ENCODE measurements around the gene NAA15. TPM values are rescaled to one million over a fixed set of nuclear protein-coding genes. Genes with fewer than 3 reads are reported as not detected.

Gene NAA15
- total and polyA plus RNA-seq, 2 of the 8 experiments (the other 6 are each of a cell fraction or from before 2014, with no cell fraction given), result 9.7 to 124 TPM

- Histone ChIP-seq H2BK120ac (replicated peaks; ENCODE audit: low read depth, low read length) (no peak overlapping the region), H3K4me3 (ENCODE audit: extremely low read depth in 1 of 4, insufficient read depth in 2 of 4, low read depth in 3 of 4, low read length in 4 of 4) (peak overlapping the region; percentile 49 to 65 (median 54)), H3K4ac (replicated peaks; ENCODE audit: insufficient read length, low read depth, low read length) (no peak overlapping the region), H3K18ac (ENCODE audit: extremely low read depth, low read length) (no peak overlapping the region), H2AK5ac (ENCODE audit: low read depth, low read length) (no peak overlapping the region), H4K20me1 (replicated peaks in 1 of 2; ENCODE audit: control insufficient read depth in 1 of 2, insufficient read depth in 2 of 2, low read length in 2 of 2) (no peaks in the 10 kb centered on the region), H2BK20ac (ENCODE audit: low read length) (no peak overlapping the region), H2AFZ (ENCODE audit: low read length) (peak overlapping the region; percentile 93), H3K36me3 (ENCODE audit: control insufficient read depth in 2 of 4, insufficient read depth in 4 of 4, low read length in 3 of 4) (no peaks in the 10 kb centered on the region), H4K5ac (ENCODE audit: insufficient read length, low read depth, low read length) (no peak overlapping the region), H3K9me3 (ENCODE audit: insufficient read depth in 2 of 2, low read depth in 1 of 2, low read length in 1 of 2) (no peaks in the 10 kb centered on the region), H2BK12ac (ENCODE audit: low read depth, low read length) (no peak overlapping the region), H4K8ac (ENCODE audit: extremely low read depth, insufficient read depth, low read length) (no peak overlapping the region), H3K23me2 (ENCODE audit: low read depth, low read length) (peaks cover 9% of the 10 kb centered on the region), H3K79me2 (ENCODE audit: control insufficient read depth in 1 of 2, insufficient read depth in 2 of 2, low read length in 2 of 2) (no peaks in the 10 kb centered on the region), H2BK5ac (ENCODE audit: low read depth, low read length) (no peak overlapping the region), H3K79me1 (ENCODE audit: low read depth, low read length) (no peaks in the 10 kb centered on the region), H3K56ac (replicated peaks; ENCODE audit: insufficient read length, low read depth, low read length) (no peak overlapping the region), H3K23ac (ENCODE audit: insufficient read length) (no peak overlapping the region), H3K27ac (ENCODE audit: low read depth, low read length) (no peak overlapping the region), H3K4me2 (ENCODE audit: insufficient read depth in 1 of 2, low read depth in 2 of 2, low read length in 2 of 2) (peak overlapping the region; percentile 85 to 93), H3K9ac (replicated peaks in 1 of 4; ENCODE audit: extremely low read depth in 1 of 4, low read depth in 3 of 4, low read length in 3 of 4) (0 out of 7 replicates have a peak overlapping the region, but pooled peaks of 1 of the 4 experiments have one; percentile 19), H3K4me1 (replicated peaks in 1 of 4; ENCODE audit: control insufficient read depth in 3 of 4, insufficient read depth in 4 of 4, low read length in 3 of 4) (peaks cover 2 to 5% (median 4%) of the 10 kb centered on the region in 4 experiments; a peak in 5 of 7 replicates), H3K27me3 (replicated peaks in 1 of 4; ENCODE audit: control insufficient read depth in 3 of 4, extremely low read depth in 1 of 4, insufficient read depth in 3 of 4, low read length in 3 of 4) (peaks cover 5 to 35% (median 25%) of the 10 kb centered on the region in 4 experiments), H3K14ac (ENCODE audit: insufficient read length) (no peak overlapping the region), H4K91ac (replicated peaks; ENCODE audit: insufficient read length, low read length) (no peak overlapping the region), H2BK15ac (ENCODE audit: low read length) (no peak overlapping the region)
- ChIA-PET CTCF (ENCODE audit: partially characterized antibody) (interaction anchor here (1.0 to 4.8 kb wide), 4 partner anchors 9 to 179 kb away, joined by 3 to 34 read pairs (median 6); no protein-coding TSS in a partner anchor), POLR2A (ENCODE audit: partially characterized antibody) (interaction anchor here (1.3 to 1.4 kb wide), 2 partner anchors 22 to 101 kb away, joined by 3 read pairs; partner anchors contain the start of gene NAA15)
- DNase-seq (ENCODE audit: low read depth in 1 of 2, low spot score in 2 of 2), result peak in 1 of 2 experiments; percentile 61
- no peak for FAIRE-seq
- 6% methylated on average over 40 of the region's 40 CpGs; no CpG with 5 or more reads in 1 of the 2 experiments for WGBS, 2 experiments (ENCODE audit: extremely low coverage in 1 of 2, insufficient coverage in 1 of 2, insufficient read length in 1 of 2, insufficient replicate concordance in 2 of 2, low coverage in 1 of 2, low lambda C conversion rate in 2 of 2, missing lambda C conversion rate in 1 of 2)
- TF ChIP-seq RNF2 (IDR thresholded peaks at IDR 0.05; ENCODE audit: borderline replicate concordance, low read depth, low read length, missing control alignments, poor library complexity, severe bottlenecking) (peak; percentile 6), EZH2 (IDR thresholded peaks at IDR 0.05; ENCODE audit: low read depth, low read length, severe bottlenecking) (peak; percentile 69), HDAC2 (IDR thresholded peaks at IDR 0.05; ENCODE audit: borderline replicate concordance in 1 of 2, low read depth in 2 of 2, low read length in 2 of 2) (no peak), TEAD4 (IDR thresholded peaks at IDR 0.05; ENCODE audit: low read depth, low read length) (no peak), TBP (IDR thresholded peaks at IDR 0.05; ENCODE audit: low read depth, low read length) (0 out of 2 replicates have a peak, but pooled peaks have one; percentile 10), SUZ12 (IDR thresholded peaks at IDR 0.05; ENCODE audit: low read length) (peak; percentile 76), RAD21 (IDR thresholded peaks at IDR 0.05 in 1 of 2, conservative IDR thresholded peaks at IDR 0.05 in 1 of 2; ENCODE audit: low read depth in 2 of 2, low read length in 2 of 2) (no peak), KDM4A (IDR thresholded peaks at IDR 0.05; ENCODE audit: low read depth, low read length, severe bottlenecking) (peak; percentile 8), RBBP5 (IDR thresholded peaks at IDR 0.05; ENCODE audit: borderline replicate concordance, low read depth, low read length) (0 out of 2 replicates have a peak, but pooled peaks have one; percentile 3)
These were observed 22.2 kb upstream of the NAA15 start for GRCh38 chr4:139278912-139279759.

All from H1 (cell line).